Muscle of back (tissue), 11 donors: ENCODE results near the gene BABAM2. TPM values are rescaled to one million over a fixed set of nuclear protein-coding genes. Genes with fewer than 3 reads are reported as not detected.

ENCODE experiments used
- DNase-seq, 3 donors: peaks; one replicate each; pipeline versions ENCODE4 v3.0.0 to v3.0.0-alpha.2; 2013
- polyA plus RNA-seq, 10 donors: library from polyadenylated mRNA; unstranded; fragments of 120-200 nt; gene quantifications; one replicate each; pipeline ENCODE4 v1.2.1, GENCODE V29; 2013; ENCODE audit not compliant: insufficient read length in 10 of 10

The BABAM2 gene
- polyA plus RNA-seq, 10 donors: 19.7 to 26.0 (median 23.7) TPM

GRCh38 chr2:28160986-28161425, 270.5 kb downstream of the BABAM2 start:
- DNase-seq: peak in 1 of 3 donors; percentile 88

- no peak for DNase-seq
Observed at GRCh38 chr2:28161466-28161865, 270.9 kb downstream of the BABAM2 start.

GRCh38 chr2:28162564-28162963, 272.0 kb downstream of the BABAM2 start:
- DNase-seq: no peak

- no peak for DNase-seq
Observed at GRCh38 chr2:28163028-28163427, 272.5 kb downstream of the BABAM2 start.

- peak in 1 of 3 donors; percentile 18 for DNase-seq
Observed at GRCh38 chr2:28163627-28164279, 273.2 kb downstream of the BABAM2 start.

GRCh38 chr2:28164280-28164801, 273.8 kb downstream of the BABAM2 start:
- peak; percentile 45 to 81 (median 59) for DNase-seq

GRCh38 chr2:28165087-28165635, 274.6 kb downstream of the BABAM2 start:
- peak in 2 of 3 donors; percentile 10 to 28 for DNase-seq

- peak in 1 of 3 donors; percentile 65 for DNase-seq
Observed at GRCh38 chr2:28166956-28167355, 276.4 kb downstream of the BABAM2 start.

GRCh38 chr2:28168376-28168775, 277.8 kb downstream of the BABAM2 start:
- DNase-seq: no peak

- no peak for DNase-seq
Observed at GRCh38 chr2:28169492-28169891, 279.0 kb downstream of the BABAM2 start.

GRCh38 chr2:28172114-28172898, 281.8 kb downstream of the BABAM2 start:
- no peak for DNase-seq

- no peak for DNase-seq
Observed at GRCh38 chr2:28173377-28173776, 282.8 kb downstream of the BABAM2 start.

- no peak for DNase-seq
Observed at GRCh38 chr2:28174211-28174610, 283.7 kb downstream of the BABAM2 start.

- no peak for DNase-seq
Observed at GRCh38 chr2:28175028-28175427, 284.5 kb downstream of the BABAM2 start.

- no peak for DNase-seq
Observed at GRCh38 chr2:28178946-28179345, 288.4 kb downstream of the BABAM2 start.

- DNase-seq: no peak
Observed at GRCh38 chr2:28181801-28182200, 291.3 kb downstream of the BABAM2 start.

- no peak for DNase-seq
Observed at GRCh38 chr2:28182348-28182747, 291.8 kb downstream of the BABAM2 start.

- no peak for DNase-seq
Observed at GRCh38 chr2:28185153-28185552, 294.6 kb downstream of the BABAM2 start.

GRCh38 chr2:28185891-28186290, 295.4 kb downstream of the BABAM2 start:
- peak in 1 of 3 donors; percentile 49 for DNase-seq

GRCh38 chr2:28187186-28187585, 296.7 kb downstream of the BABAM2 start:
- no peak for DNase-seq

GRCh38 chr2:28188436-28188835, 297.9 kb downstream of the BABAM2 start:
- no peak for DNase-seq

GRCh38 chr2:28193630-28194403, 303.3 kb downstream of the BABAM2 start:
- no peak for DNase-seq
